K562 (cell line): ENCODE measurements around the gene S100A6. TPM values are rescaled to one million over a fixed set of nuclear protein-coding genes. Genes with fewer than 3 reads are reported as not detected.
A peak's percentile ranks its signal among the peaks of the same experiment; 100 is the strongest.

Experiments
- AFF1 ChIP-seq, 2 experiments: fragments of 450-650 bp; IDR thresholded peaks; 2 replicates each; pipeline ENCODE4 v1.6.1; 2018; ENCODE audit warnings: mild to moderate bottlenecking in 2 of 2, low read depth in 1 of 2; ENCODE audit not compliant: partially characterized antibody in 2 of 2
- ATF6 ChIP-seq: sonication (generic); formaldehyde crosslinking; IDR thresholded peaks from 2 replicates; pipeline ENCODE4 v1.4.0; 2020; ENCODE audit warnings: mild to moderate bottlenecking, missing genetic modification reagents
- ATF7 ChIP-seq: fragments of 450-650 bp; IDR thresholded peaks from 2 replicates; pipeline ENCODE4 v1.7.1; 2014; ENCODE audit warnings: mild to moderate bottlenecking, moderate library complexity
- BCL6 ChIP-seq: fragments of 250-450 bp; sonication (Bioruptor Pico); IDR thresholded peaks from 2 replicates; pipeline ENCODE4 v1.4.0; 2020
- CHD2 ChIP-seq: IDR thresholded peaks from 2 replicates; pipeline ENCODE4 v1.6.1; 2011; ENCODE audit warnings: low read depth, low read length
- CREB1 ChIP-seq, 2 experiments: sonication (generic) in 1 of 2; formaldehyde crosslinking in 1 of 2; IDR thresholded peaks; 2 replicates each; pipeline versions ENCODE4 v1.6.1 to v1.8.0; 2012 to 2022; ENCODE audit warnings: inconsistent platforms in 1 of 2, mild to moderate bottlenecking in 1 of 2, missing genetic modification reagents in 1 of 2, moderate library complexity in 1 of 2
- CTCFL ChIP-seq: IDR thresholded peaks from 2 replicates; pipeline ENCODE4 v1.6.1; 2011; ENCODE audit warnings: borderline replicate concordance, low read depth, mild to moderate bottlenecking, moderate library complexity, low read length; ENCODE audit not compliant: insufficient read depth, poor library complexity, severe bottlenecking
- E2F3 ChIP-seq: fragments of 250-450 bp; sonication (Bioruptor Pico); IDR thresholded peaks from 2 replicates; pipeline ENCODE4 v1.4.0; 2020; ENCODE audit warnings: mild to moderate bottlenecking
- GATAD2B ChIP-seq: fragments of 450-650 bp; IDR thresholded peaks from 2 replicates; pipeline ENCODE4 v1.6.1; 2017; ENCODE audit warnings: mild to moderate bottlenecking, borderline replicate concordance
- KDM4B ChIP-seq, 2 experiments: fragments of 450-650 bp in 1 of 2; sonication (generic) in 1 of 2; IDR thresholded peaks; 2 replicates each; pipeline ENCODE4 v1.6.1; 2016 to 2017; ENCODE audit warnings: borderline replicate concordance in 2 of 2, antibody characterized with exemption in 1 of 2, low read depth in 1 of 2, mild to moderate bottlenecking in 1 of 2
- MED1 ChIP-seq: sonication (generic); formaldehyde crosslinking; IDR thresholded peaks from 2 replicates; pipeline ENCODE4 v1.8.1; 2023; ENCODE audit warnings: missing genetic modification reagents, borderline replicate concordance
- NFIC ChIP-seq: fragments of 450-650 bp; IDR thresholded peaks from 2 replicates; pipeline ENCODE4 v1.6.1; 2017; ENCODE audit warnings: mild to moderate bottlenecking, inconsistent platforms
- SUPT5H ChIP-seq: fragments of 450-650 bp; IDR thresholded peaks from 2 replicates; pipeline ENCODE4 v1.6.1; 2016
- TEAD4 ChIP-seq, 2 experiments: sonication (generic) in 1 of 2; formaldehyde crosslinking in 1 of 2; IDR thresholded peaks; 2 replicates each; pipeline versions ENCODE4 v1.6.1 to v1.8.0; 2012 to 2022; ENCODE audit warnings: borderline replicate concordance in 1 of 2, inconsistent platforms in 1 of 2, low read length in 1 of 2, mild to moderate bottlenecking in 1 of 2, missing genetic modification reagents in 1 of 2
- YBX1 ChIP-seq: fragments of 450-650 bp; IDR thresholded peaks from 2 replicates; pipeline ENCODE4 v1.7.1; 2016; ENCODE audit warnings: mild to moderate bottlenecking
- ZNF134 ChIP-seq: fragments of 250-450 bp; sonication (Bioruptor Pico); conservative IDR thresholded peaks from 2 replicates; pipeline ENCODE4 v1.4.0; 2020
- ZNF583 ChIP-seq: fragments of 250-450 bp; sonication (Bioruptor Pico); IDR thresholded peaks from 2 replicates; pipeline ENCODE4 v1.4.0; 2020
- ZNF668 ChIP-seq: fragments of 250-450 bp; sonication (Bioruptor Pico); IDR thresholded peaks from 2 replicates; pipeline ENCODE4 v1.8.0; 2022; ENCODE audit warnings: mild to moderate bottlenecking, inconsistent platforms
- polyA plus RNA-seq, 8 experiments: library from polyadenylated mRNA; depleted of rRNA in 4 of 8; stranded (reverse) in 5 of 8; unstranded in 3 of 8; fragments of >200 nt; fragmentation: Nextera tagmentation in 2 of 8; fragmentation: Illumina TruSeq in 1 of 8; extraction: Ambion mirVana in 2 of 8; extraction: Trizol in 1 of 8; gene quantifications; 2 replicates each; pipeline versions ENCODE4 v1.2.1 to v1.2.3, GENCODE V29; 2011 to 2014; ENCODE audit warnings: inconsistent platforms in 1 of 8, missing spikeins in 1 of 8
- total RNA-seq, 7 experiments: library from RNA; depleted of rRNA in 6 of 7; stranded (reverse); fragments of >200 nt in 6 of 7; fragmentation: Illumina TruSeq in 2 of 7; extraction: Trizol in 2 of 7; gene quantifications; 2 replicates each; pipeline versions ENCODE4 v1.2.1 to v1.2.3, GENCODE V29; 2011 to 2021; ENCODE audit warnings: low replicate concordance in 1 of 7

The S100A6 gene
- total and polyA plus RNA-seq, 9 of the 15 experiments (the other 6 are each of a cell fraction or from before 2014, with no cell fraction given) = 9.8 to 66.5 (median 23.2) TPM

- TF ChIP-seq CHD2 (peak; percentile 58; the same call in 1 of the 2 replicates), BCL6 (no peak), CTCFL (no peak), MED1 (CRISPR knock-in tag) (no peak), GATAD2B (peak; percentile 65; the same call in 1 of the 2 replicates), CREB1 (IDR thresholded peaks at IDR 0.05) (no peak), CREB1 (CRISPR knock-in tag; IDR thresholded peaks at IDR 0.05) (peak; percentile 63; the same call in 1 of the 2 replicates), ATF6 (CRISPR knock-in tag) (peak; percentile 66; the same call in 1 of the 2 replicates), ZNF583 (CRISPR knock-in tag) (peak; percentile 43; the same call in 1 of the 2 replicates), ZNF134 (CRISPR knock-in tag) (0 out of 2 replicates have a peak, but pooled peaks have one; percentile 24), ATF7 (peak; percentile 66; the same call in 1 of the 2 replicates), E2F3 (CRISPR knock-in tag) (no peak), SUPT5H (peak; percentile 38; the same call in 1 of the 2 replicates), NFIC (peak; percentile 71), ZNF668 (CRISPR knock-in tag) (peak; percentile 77; the same call in 1 of the 2 replicates), AFF1 (IDR thresholded peaks at IDR 0.05; ENCODE audit: low read depth in 1 of 2, partially characterized antibody in 2 of 2) (peak in 1 of 2 experiments; percentile 30), YBX1 (no peak), TEAD4 (IDR thresholded peaks at IDR 0.05; ENCODE audit: low read length) (peak; percentile 78), TEAD4 (CRISPR knock-in tag; IDR thresholded peaks at IDR 0.05; ENCODE audit: borderline replicate concordance) (no peak), KDM4B (IDR thresholded peaks at IDR 0.05; ENCODE audit: borderline replicate concordance in 2 of 2, low read depth in 1 of 2) (0 out of 4 replicates have a peak, but pooled peaks of 1 of the 2 experiments have one; percentile 64)
These were observed 30.9 kb upstream of the S100A6 start (continued) for GRCh38 chr1:153566414-153567371.
